ENCODE results near the gene RAB3D. TPM values are rescaled to one million over a fixed set of nuclear protein-coding genes. Genes with fewer than 3 reads are reported as not detected.

RAB3D gene
- total RNA-seq (10 to 100 TPM in 1 of 2 donors, 1 to 10 TPM in 1; 9.5 to 10.2 TPM), polyA plus RNA-seq (1 to 10 TPM; 1.1 to 1.4 TPM)

- peaks cover 4 to 18% (median 6%) of the 10 kb centered on the region in 4 donors for H3K36me3 ChIP-seq (ENCODE audit: control insufficient read depth in 4 of 4, insufficient read depth in 3 of 4, low read depth in 1 of 4, low read length in 3 of 4)
- H3K9me3 ChIP-seq (ENCODE audit: control insufficient read depth in 4 of 4, low read length in 3 of 4) = no peaks in the 10 kb centered on the region
- WGBS = 25% methylated on average over 53 of the region's 53 CpGs
- peak within 1 kb of the TSS; percentile 41 to 60 for H3K27ac ChIP-seq (ENCODE audit: low read depth in 1 of 2, low read length in 2 of 2)
- peak within 1 kb of the TSS in 2 of 3 donors; percentile 30 to 57 for H3K4me3 ChIP-seq (ENCODE audit: low read depth in 1 of 3, low read length in 3 of 3)
- no peaks in the 10 kb centered on the region for H3K27me3 ChIP-seq (ENCODE audit: control insufficient read depth in 4 of 4, insufficient read depth in 4 of 4, low read length in 3 of 4)
- H3K9ac ChIP-seq (ENCODE audit: low read depth in 1 of 2, low read length in 2 of 2) = no peak within 1 kb of the TSS
- DNase-seq (ENCODE audit: low spot score) = peak; percentile 87
- no peak for TF ChIP-seq HNF4A (conservative IDR thresholded peaks at IDR 0.05)
- TF ChIP-seq RXRA (IDR thresholded peaks at IDR 0.05) = no peak
- TF ChIP-seq FOXA1 (IDR thresholded peaks at IDR 0.05) = no peak
- no peak for TF ChIP-seq ATF3 (IDR thresholded peaks at IDR 0.05)
- peak; percentile 38 for TF ChIP-seq SP1 (IDR thresholded peaks at IDR 0.05)
- TF ChIP-seq REST (IDR thresholded peaks at IDR 0.05) = no peak
- TF ChIP-seq EGR1 (IDR thresholded peaks at IDR 0.05; ENCODE audit: low read depth in 2 of 2) = no peak
- TF ChIP-seq TAF1 (conservative IDR thresholded peaks at IDR 0.05) = no peak
- TF ChIP-seq HNF4G (IDR thresholded peaks at IDR 0.05) = no peak
- peak; percentile 21 for TF ChIP-seq NR2F2 (IDR thresholded peaks at IDR 0.05)
- TF ChIP-seq FOXA2 (IDR thresholded peaks at IDR 0.05) = no peak
- TF ChIP-seq RAD21 (IDR thresholded peaks at IDR 0.05) = peak in 1 of 2 donors; percentile 49
- no peak for TF ChIP-seq JUND (IDR thresholded peaks at IDR 0.05)
- TF ChIP-seq GABPA (IDR thresholded peaks at IDR 0.05 in 1 of 2, conservative IDR thresholded peaks at IDR 0.05 in 1 of 2) = no peak
- no peak for TF ChIP-seq ZBTB33 (IDR thresholded peaks at IDR 0.05)
- H3K4me1 ChIP-seq (ENCODE audit: control insufficient read depth in 4 of 4, insufficient read depth in 4 of 4, low read length in 3 of 4) = peaks cover 1 to 13% (median 7%) of the 10 kb centered on the region in 4 donors
Observed at GRCh38 chr19:11339254-11340098, at the start of gene RAB3D. Gene RAB3D (minus strand): TSS chr19:11339657. CDS start chr19:11337399, 2,258 bp downstream.

Measured in liver (tissue), 9 donors.